KOPT-K1 (cell line): ENCODE measurements around the gene CAMK2B.
"Not testable (repeated sequence)": the region's sequence is repeated elsewhere in the genome, so short reads cannot be mapped to it uniquely, and the experiment has no call there.

ENCODE experiments used
- H3K27ac ChIP-seq: fragments of 200-600 bp; sonication (generic); 2 replicates; pipeline ENCODE4 v1.5.1; 2016; ENCODE audit warnings: antibody characterized with exemption, mild to moderate bottlenecking, low read depth, low read length; ENCODE audit not compliant: poor library complexity, severe bottlenecking
- H3K36me3 ChIP-seq: fragments of 200-600 bp; sonication (generic); 2 replicates; pipeline ENCODE4 v1.5.1; 2017; ENCODE audit warnings: antibody characterized with exemption, mild to moderate bottlenecking, low read length, moderate library complexity; ENCODE audit not compliant: insufficient read depth
- H3K9me3 ChIP-seq: fragments of 200-600 bp; sonication (generic); 2 replicates; pipeline ENCODE4 v1.5.1; 2017; ENCODE audit warnings: antibody characterized with exemption, low read length, mild to moderate bottlenecking; ENCODE audit not compliant: insufficient read depth, poor library complexity, severe bottlenecking

CAMK2B gene

DNA sequence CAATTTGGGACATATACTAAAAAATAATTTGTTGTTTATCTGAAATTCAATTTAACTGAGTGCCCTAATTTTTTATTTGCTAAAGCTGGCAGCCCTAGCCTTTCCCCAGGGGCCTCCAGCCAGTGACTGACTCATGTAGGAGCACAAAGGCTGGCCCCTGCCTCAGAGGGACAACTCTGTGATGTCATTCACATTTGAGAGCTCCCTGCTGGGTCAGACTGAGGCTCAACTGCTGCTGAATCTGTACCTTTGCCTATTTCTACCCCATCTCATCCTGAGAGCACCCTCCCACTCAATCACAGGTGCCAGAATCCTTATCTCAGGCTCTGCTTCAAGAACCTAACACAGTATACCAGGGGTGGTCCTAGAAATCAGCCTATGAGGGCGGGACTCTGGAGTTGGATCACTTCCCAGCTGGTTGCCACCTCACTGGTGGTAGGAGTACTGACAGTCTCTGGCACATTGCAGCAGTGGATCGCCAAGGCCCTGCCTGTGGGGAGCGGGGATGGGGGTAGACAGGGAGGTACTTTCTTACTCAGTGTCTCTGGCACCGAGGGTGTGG is 147.7 kb downstream of the CAMK2B start:
- Histone ChIP-seq H3K9me3 (peaks cover 9% of the 10 kb centered on the region), H3K27ac (no peak overlapping the region), H3K36me3 (no peaks in the 10 kb centered on the region)

DNA sequence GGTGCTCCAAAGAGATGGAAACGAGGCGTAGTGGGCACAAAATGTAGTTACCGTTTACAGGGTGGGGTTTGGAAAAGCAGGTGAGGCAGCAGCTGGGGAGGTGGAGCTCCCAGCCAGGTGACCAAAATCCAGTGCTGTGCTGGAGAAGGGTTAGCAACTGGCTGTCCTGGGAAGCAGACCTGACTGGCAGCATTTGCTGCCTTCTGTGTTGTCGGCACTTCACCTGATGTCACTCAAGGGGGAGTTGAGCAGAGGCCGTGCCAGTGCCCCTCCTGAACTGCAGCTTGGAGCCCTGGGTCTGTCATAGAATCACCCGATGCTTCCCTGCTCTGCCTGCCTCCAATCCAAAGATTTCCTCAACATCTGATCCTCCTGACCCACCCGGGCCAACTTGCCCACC is 148.9 kb downstream of the CAMK2B start:
- Histone ChIP-seq H3K27ac (no peak overlapping the region), H3K9me3 (no peaks in the 10 kb centered on the region), H3K36me3 (no peaks in the 10 kb centered on the region)

GRCh38 chr7:44175730-44176129 is 149.7 kb downstream of the CAMK2B start:
- Histone ChIP-seq H3K27ac (no peak overlapping the region), H3K36me3 (no peaks in the 10 kb centered on the region), H3K9me3 (no peaks in the 10 kb centered on the region)

DNA sequence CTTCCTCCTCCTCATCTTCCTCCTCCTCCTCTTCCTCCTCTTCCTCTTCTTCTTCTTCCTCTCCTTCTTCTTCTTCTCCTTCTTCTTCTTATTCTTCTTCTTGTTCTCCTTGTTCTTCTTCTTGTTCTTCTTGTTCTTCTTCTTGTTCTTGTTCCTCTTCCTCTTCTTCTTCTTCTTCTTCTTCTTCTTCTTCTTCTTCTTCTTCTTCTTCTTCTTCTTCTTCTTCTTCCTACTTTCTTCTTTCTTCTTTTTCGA is 150.8 kb downstream of the CAMK2B start:
- H3K27ac ChIP-seq, H3K9me3 ChIP-seq: not testable (repeated sequence)

DNA sequence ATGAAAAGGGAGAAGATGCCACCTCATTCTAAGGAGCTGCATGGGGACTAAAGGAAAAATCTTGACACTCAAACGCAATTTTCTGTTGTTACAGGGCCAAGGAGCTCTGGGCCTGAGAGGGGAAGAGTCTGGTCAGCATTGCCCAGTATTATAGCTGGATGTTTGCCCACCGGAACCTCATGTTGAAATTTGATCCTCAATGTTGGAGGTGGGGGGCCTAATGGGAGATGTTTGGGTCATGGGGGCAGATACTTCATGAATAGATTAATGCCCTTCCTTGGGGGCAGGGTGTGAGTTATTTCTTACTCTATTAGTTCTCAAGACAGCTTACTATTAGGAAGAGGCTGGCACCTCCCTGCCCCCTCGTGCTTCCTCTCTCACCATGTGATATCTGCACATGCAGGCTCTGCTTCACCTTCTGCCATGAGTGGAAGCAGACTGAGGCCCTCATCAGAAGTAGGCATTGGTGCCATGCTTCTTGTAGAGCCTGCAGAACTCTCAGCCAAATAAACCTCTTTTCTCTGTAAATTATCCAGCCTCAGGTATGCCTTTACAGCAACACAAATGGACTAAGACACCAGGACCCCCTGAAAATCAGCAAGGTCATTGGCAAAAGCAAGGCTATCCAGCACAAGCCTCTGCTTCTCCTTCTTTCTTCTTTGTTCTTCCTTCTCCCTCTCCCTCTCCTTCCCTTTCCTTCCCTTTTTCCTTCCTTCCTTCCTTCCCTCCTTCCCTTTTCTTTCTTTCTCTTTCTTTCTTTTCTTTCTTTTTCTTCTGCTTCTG is 151.3 kb downstream of the CAMK2B start:
- Histone ChIP-seq H3K9me3 (no peaks in the 10 kb centered on the region), H3K36me3 (no peaks in the 10 kb centered on the region), H3K27ac (no peak overlapping the region)

More for the DNA sequence above, 150.8 kb downstream of the CAMK2B start:
- not testable (repeated sequence) for H3K36me3 ChIP-seq

DNA sequence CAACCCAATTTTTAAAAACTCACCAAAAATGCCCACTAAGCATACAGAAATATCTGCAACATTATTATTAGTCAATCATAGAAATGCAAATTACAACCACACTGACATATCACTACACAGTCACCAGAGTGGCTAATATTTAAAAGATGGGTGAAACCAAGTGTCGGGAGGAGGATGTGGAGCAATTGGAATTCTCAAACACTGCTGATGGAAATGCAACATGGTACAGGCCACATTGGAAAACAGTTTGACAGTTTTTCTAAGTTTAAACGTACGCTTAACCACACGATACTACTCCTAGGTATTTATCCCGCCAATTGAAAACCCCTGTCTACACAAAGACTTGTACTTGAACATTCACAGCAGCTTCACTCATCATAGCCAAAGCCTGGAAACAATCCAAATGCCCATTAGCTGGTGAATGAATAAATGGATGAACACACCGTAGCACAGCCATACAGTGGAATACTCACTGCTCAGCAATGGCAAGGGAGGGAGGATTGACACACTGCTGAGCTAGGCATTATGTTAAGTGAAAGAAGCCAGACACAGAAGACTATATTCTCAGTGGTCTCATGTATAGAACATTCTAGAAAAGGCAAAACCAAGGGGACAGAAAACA is 152.5 kb downstream of the CAMK2B start:
- Histone ChIP-seq H3K27ac (no peak overlapping the region), H3K9me3 (no peaks in the 10 kb centered on the region), H3K36me3 (no peaks in the 10 kb centered on the region)

- Histone ChIP-seq H3K27ac (no peak overlapping the region), H3K36me3 (no peaks in the 10 kb centered on the region), H3K9me3 (no peaks in the 10 kb centered on the region)
These were observed 153.0 kb downstream of the CAMK2B start for GRCh38 chr7:44172352-44172751.

DNA sequence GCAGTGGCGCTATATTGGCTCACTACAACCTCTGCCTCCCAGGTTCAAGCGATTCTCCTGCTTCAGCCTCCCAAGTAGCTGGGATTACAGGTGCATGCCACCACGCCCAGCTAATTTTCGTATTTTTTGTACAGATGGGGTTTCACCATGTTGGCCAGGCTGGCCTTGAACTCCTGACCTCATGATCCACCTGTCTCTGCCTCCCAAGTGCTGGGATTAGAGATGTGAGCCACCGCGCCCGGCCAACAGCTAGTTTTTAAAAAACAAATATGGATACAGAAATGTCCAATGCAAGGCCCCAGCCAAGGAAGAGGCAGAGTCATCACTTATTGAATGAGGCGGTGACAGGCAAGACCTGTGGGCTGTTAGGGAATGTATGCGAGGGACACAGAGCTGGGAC is 153.5 kb downstream of the CAMK2B start:
- not testable (repeated sequence) for H3K36me3 ChIP-seq

GRCh38 chr7:44167920-44168319 is 157.5 kb downstream of the CAMK2B start:
- no peaks in the 10 kb centered on the region for H3K36me3 ChIP-seq
- H3K27ac ChIP-seq: no peak overlapping the region
- peaks cover 4% of the 10 kb centered on the region for H3K9me3 ChIP-seq

More for the DNA sequence above, 153.5 kb downstream of the CAMK2B start:
- not testable (repeated sequence) for H3K9me3 ChIP-seq, H3K27ac ChIP-seq
